H54 (cell line): Measurements from ENCODE around the gene GNG8.

ENCODE experiments used
- DNase-seq: peaks from one replicate; pipeline ENCODE4 v3.0.0; 2011; ENCODE audit warnings: low spot score, mixed read lengths; ENCODE audit not compliant: insufficient read length
- FAIRE-seq: peaks from 3 replicates; lab custom pipeline; 2011; peaks lifted over from hg19 to GRCh38; lab: Jason Lieb, UNC
- POLR2A ChIP-seq: IDR thresholded peaks from 2 replicates; pipeline ENCODE4 v1.6.1; 2011; ENCODE audit warnings: low read depth, mild to moderate bottlenecking, low read length

The GNG8 gene

DNA sequence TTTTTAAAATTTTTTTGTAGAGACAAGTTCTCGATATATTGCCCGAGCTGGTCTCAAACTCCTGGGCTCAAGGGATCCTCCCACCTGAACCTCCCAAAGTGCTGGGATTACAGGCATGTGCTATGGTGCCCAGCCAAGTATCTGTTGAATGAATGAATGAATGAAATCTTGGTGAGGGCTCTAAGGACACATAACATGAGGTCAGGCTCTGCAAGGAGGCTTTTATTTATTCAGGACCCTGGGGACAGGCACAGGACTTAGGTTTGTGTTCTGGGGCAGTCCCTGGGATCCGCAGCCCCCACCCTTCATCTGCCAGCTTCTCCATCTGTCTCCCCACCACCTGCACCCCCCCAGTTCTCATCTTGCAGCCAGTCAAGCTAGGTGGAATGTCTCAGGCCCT, 15.7 kb downstream of the GNG8 start:
- no peak for TF ChIP-seq POLR2A
- DNase-seq, result no peak
- no peak for FAIRE-seq

DNA sequence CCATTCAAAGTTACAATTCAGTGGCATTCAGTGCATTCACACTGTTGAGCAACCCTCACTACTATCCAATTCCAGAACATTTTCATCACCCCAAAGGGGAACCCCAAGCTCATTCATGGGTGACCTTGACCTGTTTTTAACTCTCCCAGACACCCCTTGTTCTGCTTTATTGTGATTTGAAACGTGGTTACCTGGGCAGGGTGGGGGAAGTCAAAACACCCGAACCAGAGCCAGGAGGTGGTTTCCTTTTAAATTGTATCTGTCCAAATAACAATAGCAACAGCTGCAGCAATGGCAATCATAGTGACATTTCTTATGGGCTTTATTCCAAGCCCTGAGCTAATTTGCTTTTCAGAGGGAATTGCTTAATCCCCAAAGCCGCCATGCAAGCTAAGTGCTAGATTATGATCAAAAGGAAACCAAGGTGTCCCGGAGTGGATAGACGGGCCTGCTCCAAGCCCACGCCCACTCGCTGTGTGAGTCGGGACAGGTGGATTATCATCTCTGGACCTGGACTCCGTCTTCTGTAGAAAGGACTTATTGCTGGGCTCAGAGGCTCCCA, 17.3 kb downstream of the GNG8 start:
- no peak for DNase-seq
- FAIRE-seq, result no peak
- TF ChIP-seq POLR2A, result no peak

DNA sequence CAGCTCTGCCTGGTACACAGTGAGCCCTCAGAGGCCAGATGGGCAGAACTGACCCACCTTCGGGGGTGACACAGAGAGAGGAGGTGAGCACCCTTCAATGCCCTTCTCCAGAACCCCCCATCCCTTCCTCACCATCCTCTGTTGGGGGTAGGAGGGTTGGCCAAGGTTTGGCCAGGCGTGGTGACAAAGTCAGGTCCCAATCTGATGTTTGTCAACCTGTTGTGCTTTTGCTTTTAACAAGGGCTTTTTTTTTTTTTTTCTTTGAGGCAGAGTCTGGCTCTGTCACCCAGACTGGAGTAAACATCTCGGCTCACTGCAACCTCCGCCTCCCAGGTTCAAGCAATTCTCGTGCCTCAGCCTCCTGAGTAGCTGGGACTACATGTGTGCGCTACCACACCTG, 18.4 kb downstream of the GNG8 start:
- DNase-seq (no peak), FAIRE-seq (no peak)
- TF ChIP-seq POLR2A, result no peak

DNA sequence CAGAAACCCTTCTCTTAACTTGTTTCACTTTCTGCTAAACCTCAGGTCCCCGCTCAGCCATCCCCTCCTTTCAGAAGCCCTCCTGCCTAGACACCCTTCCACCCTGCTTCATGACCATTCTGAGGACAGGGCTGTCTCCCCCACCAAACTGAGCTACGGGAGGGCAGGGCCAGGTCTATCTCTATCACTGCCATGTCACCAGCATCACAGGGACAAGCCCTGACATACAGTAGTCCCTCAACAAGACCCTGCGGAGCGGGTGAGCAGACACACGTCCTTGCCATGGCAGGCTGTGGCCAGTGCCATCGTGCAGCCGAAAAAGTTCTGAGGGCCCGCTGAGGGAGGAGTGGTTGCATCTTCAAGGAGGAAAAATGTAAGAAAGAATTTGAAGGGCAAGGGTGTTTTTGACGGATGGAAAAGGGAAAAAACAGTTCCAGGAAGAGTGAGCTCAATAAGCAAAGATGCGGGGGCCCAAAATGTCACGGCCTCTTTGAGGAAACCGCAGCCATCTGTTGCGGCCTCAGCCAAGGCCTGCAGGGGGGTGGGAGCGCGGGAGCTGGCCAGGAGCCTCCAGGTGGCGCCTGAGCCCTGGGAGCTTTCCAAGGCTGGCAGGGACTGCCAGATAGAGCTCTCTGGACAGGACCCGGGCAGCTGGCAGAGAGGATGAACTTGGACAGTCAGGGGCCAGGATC, 19.2 kb downstream of the GNG8 start:
- DNase-seq, result no peak
- FAIRE-seq, result no peak

DNA sequence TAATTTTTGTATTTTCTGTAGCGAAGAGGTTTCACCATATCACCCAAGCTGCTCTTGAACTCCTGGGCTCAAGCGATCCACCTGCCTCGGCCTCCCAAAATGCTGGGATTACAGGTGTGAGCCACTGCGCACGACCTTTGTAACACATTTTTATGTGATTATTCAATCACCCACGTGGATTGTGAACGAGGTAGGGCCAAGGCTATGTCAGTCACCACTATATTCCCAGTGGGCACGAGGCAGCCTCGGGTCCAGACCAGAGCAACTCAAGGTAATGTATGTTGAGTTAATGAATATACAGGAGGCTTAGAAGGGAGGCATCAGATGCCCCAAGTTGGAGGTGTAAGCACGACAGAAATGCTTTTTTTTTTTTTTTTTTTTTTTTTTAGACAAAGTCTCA, 20.0 kb downstream of the GNG8 start:
- DNase-seq (no peak), FAIRE-seq (no peak)
- TF ChIP-seq POLR2A, result no peak

More for the DNA sequence above, 19.2 kb downstream of the GNG8 start:
- no peak for TF ChIP-seq POLR2A

DNA sequence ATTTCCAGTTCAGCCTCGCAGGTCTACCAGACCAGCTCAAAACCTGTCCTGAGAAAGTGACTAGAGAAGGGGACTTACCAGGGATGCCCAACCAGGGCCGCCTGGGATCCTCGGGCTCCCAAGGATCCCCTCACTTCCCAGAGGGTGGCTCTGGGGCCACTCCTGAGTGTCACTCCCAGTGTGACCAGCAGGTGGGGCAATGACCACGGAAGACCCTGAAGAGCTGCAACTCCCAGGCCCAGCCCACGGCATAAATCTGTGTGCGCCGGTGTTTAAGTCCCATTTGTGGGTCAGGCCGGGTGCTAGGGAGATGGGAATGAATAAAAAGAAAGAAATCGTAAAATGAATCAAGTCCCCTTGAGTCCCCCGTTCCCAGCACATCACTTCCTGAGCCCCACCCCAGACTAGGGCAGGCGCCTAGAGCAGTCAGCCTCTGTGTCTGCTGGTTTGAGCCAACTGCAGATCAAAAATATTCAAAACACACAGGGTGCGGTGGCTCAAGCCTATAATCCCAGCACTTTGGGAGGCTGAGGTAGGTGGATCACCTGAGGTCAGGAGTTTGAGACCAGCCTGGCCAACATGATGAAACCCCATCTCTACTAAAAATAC, 21.8 kb downstream of the GNG8 start:
- no peak for TF ChIP-seq POLR2A
- FAIRE-seq, result no peak

DNA sequence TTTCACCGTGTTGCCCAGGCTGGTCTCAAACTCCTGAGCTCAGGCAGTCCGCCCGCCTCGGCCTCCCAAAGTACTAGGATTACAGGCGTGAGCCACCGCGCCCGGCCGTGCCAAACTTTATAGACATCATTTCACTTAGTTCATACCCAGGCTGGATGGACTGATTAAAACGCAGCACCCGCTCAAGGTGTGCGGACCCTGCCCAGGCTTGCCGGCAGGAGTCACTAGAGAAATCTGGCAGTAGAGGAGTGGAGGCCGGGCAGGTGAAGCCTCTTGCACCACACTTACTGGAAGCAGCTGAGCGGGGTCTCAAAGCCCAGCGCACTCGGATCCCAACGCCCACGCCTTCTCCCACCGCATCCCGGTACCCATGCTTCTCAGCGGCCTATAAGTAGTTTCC, 22.5 kb downstream of the GNG8 start:
- FAIRE-seq (no peak), DNase-seq (no peak)
- TF ChIP-seq POLR2A, result no peak

More for the DNA sequence above, 21.8 kb downstream of the GNG8 start:
- peak; percentile 76 for DNase-seq

DNA sequence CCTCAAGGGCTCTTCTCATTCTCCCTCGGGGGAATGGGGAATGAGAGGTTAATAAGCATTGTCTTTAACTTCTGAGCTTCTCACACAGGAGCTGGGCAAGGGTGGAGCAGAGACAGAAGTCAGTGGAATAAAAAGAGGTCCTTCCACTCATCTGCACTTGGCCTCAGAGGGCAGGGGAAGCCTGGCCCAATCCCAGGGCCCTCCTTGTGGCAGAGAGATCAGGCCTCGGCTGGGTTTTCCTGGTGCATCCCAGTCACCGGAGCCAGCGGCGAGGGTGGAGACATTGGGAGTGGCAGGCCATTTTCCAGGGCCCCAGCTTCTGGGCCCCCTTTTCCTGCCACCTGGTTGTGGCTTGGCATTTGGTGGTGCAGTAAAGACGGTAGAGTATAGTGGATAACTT, 24.2 kb downstream of the GNG8 start:
- FAIRE-seq (no peak), DNase-seq (no peak)
- TF ChIP-seq POLR2A, result no peak

DNA sequence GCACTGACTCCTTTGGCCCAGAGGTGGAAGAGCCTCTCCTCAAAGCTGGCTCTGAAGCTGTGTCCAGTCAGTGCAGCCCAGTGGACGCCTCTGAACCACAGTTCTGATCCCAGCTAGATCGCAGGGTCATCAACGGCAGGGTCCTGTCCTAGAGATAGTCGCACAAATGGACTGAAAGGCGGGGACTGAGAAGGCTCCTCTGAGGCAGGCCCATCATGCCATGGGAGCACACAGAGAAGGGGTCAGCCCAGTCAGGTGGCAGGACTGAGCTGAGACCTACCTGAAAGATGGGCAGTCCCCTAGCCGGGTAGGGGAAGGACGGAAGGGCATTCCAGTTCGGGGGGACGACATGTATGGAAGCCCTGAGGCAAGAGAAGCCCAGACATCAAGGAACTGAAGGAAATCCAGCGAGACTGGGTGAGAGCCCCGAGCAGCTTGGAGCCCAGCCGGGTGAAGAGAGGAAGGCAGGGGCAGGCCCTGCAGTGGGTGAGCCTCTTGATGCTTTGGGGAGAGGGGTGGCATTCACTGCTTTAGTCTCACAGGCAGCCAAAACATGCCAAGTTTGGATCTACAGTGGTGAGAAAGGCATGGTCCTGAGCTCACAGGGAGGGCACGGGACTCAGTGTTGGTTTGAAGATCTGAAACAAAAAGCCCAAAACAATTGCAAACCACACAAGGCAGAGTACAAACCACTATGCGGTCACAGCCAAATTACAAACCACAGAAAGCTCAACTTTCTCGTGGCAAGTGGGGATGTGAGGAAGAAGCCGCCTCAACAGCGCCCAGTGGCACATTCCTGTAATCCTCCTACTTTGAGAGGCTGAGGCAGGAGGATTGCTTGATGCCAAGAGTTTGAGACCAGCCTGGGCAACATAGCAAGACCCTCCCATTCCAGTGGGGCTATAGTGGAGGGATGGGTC, 24.9 kb downstream of the GNG8 start:
- TF ChIP-seq POLR2A, result no peak
- DNase-seq (no peak), FAIRE-seq (no peak)

DNA sequence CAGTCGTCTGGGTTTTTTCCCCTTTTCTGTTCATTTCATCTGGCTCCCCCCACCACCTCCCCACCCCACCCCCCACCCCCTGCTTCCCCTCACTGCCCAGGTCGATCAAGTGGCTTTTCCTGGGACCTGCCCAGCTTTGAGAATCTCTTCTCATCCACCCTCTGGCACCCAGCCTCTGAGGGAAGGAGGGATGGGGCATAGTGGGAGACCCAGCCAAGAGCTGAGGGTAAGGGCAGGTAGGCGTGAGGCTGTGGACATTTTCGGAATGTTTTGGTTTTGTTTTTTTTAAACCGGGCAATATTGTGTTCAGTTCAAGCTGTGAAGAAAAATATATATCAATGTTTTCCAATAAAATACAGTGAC, 25.6 kb downstream of the GNG8 start:
- no peak for TF ChIP-seq POLR2A
- FAIRE-seq (no peak), DNase-seq (no peak)

DNA sequence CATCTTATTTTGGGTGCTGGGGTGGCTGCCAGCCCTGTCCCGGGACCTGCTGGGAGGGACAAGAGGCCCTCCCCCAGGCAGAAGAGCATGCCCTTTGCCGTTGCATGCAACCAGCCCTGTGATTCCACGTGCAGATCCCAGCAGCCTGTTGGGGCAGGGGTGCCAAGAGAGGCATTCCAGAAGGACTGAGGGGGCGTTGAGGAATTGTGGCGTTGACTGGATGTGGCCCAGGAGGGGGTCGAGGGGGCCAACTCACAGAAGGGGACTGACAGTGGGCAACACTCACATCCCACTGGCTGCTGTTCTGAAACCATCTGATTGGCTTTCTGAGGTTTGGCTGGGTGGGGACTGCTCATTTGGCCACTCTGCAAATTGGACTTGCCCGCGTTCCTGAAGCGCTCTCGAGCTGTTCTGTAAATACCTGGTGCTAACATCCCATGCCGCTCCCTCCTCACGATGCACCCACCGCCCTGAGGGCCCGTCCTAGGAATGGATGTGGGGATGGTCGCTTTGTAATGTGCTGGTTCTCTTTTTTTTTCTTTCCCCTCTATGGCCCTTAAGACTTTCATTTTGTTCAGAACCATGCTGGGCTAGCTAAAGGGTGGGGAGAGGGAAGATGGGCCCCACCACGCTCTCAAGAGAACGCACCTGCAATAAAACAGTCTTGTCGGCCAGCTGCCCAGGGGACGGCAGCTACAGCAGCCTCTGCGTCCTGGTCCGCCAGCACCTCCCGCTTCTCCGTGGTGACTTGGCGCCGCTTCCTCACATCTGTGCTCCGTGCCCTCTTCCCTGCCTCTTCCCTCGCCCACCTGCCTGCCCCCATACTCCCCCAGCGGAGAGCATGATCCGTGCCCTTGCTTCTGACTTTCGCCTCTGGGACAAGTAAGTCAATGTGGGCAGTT, 26.2 kb downstream of the GNG8 start:
- DNase-seq (no peak), FAIRE-seq (no peak)
- TF ChIP-seq POLR2A, result no peak

DNA sequence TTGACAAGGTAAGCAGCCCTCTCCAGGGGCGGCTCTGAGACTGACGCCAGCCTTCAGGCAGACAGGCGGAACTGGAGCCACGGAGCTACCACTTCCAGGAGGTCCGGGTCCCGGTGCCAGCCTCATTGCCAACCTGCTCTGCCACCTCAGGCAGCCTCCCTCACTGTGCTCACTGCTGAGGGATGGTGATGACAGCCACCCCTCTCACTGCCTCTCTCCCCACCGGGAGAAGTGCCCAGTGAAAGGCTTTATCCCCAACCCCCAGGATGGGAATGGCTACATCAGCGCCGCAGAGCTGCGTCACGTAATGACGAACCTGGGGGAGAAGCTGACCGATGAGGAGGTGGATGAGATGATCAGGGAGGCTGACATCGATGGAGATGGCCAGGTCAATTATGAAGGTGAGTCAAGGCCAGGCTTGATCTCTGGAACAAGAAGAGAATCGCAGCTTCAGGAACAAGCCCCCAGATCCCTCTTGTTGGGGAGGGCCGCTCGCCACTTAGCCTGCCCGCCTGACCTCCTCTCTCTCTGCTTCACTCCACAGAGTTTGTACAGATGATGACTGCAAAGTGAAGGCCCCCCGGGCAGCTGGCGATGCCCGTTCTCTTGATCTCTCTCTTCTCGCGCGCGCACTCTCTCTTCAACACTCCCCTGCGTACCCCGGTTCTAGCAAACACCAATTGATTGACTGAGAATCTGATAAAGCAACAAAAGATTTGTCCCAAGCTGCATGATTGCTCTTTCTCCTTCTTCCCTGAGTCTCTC, 27.2 kb downstream of the GNG8 start:
- DNase-seq (no peak), FAIRE-seq (no peak)
- TF ChIP-seq POLR2A, result no peak
